Measurements from ENCODE around the gene ZNHIT3. TPM values are rescaled to one million over a fixed set of nuclear protein-coding genes. Genes with fewer than 3 reads are reported as not detected.

ZNHIT3 gene
- total RNA-seq, 1 donor from 2014 or later: 43.9 TPM

GRCh38 chr17:36510636-36511035 is 24.2 kb downstream of the ZNHIT3 start:
- DNase-seq (ENCODE audit: low spot score, unreplicated experiment): no peak
- H3K4me3 Mint-ChIP-seq (ENCODE audit: low read depth): no peak overlapping the region
- no peaks in the 10 kb centered on the region for H3K27me3 Mint-ChIP-seq
- H3K36me3 Mint-ChIP-seq (ENCODE audit: insufficient read depth): peaks cover 3% of the 10 kb centered on the region
- no peak overlapping the region for H3K27ac Mint-ChIP-seq
- TF ChIP-seq CTCF (IDR thresholded peaks at IDR 0.05; ENCODE audit: unreplicated experiment): no peak
- H3K4me1 Mint-ChIP-seq (ENCODE audit: low read depth): no peaks in the 10 kb centered on the region
- no peaks in the 10 kb centered on the region for H3K9me3 Mint-ChIP-seq (ENCODE audit: low read depth)

GRCh38 chr17:36511216-36511615 is 24.7 kb downstream of the ZNHIT3 start:
- no peak for DNase-seq (ENCODE audit: low spot score, unreplicated experiment)
- no peaks in the 10 kb centered on the region for H3K36me3 Mint-ChIP-seq (ENCODE audit: insufficient read depth)
- no peaks in the 10 kb centered on the region for H3K27me3 Mint-ChIP-seq
- TF ChIP-seq CTCF (IDR thresholded peaks at IDR 0.05; ENCODE audit: unreplicated experiment): no peak
- H3K9me3 Mint-ChIP-seq (ENCODE audit: low read depth): no peaks in the 10 kb centered on the region
- H3K4me3 Mint-ChIP-seq (ENCODE audit: low read depth): no peak overlapping the region
- H3K4me1 Mint-ChIP-seq (ENCODE audit: low read depth): no peaks in the 10 kb centered on the region
- no peak overlapping the region for H3K27ac Mint-ChIP-seq

DNA sequence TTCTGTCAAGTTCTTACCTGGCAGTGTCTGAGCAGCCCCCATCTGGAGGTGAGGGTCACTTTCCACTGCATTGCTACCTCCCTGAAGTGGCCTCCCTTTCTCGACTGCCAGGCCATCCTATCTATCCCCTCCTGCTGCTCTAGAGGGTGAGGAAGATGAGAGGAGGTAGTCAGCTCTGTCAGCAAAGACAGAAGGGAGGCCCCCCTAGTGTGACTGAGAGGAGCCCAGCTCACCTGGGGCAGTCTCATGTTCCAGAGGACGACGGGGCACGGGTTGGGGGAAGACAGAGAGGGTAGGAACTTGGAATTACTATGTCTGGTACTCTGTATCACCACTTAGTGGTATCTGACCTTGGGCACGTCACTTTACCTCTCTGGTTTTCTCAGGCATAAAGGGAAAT is 26.2 kb downstream of the ZNHIT3 start:
- TF ChIP-seq CTCF (IDR thresholded peaks at IDR 0.05; ENCODE audit: unreplicated experiment): no peak
- Mint-ChIP-seq H3K4me1 (ENCODE audit: low read depth) (no peaks in the 10 kb centered on the region), H3K27ac (no peak overlapping the region), H3K27me3 (no peaks in the 10 kb centered on the region), H3K9me3 (ENCODE audit: low read depth) (no peaks in the 10 kb centered on the region), H3K36me3 (ENCODE audit: insufficient read depth) (peaks cover 2% of the 10 kb centered on the region), H3K4me3 (ENCODE audit: low read depth) (no peak overlapping the region)
- DNase-seq (ENCODE audit: low spot score, unreplicated experiment): no peak

GRCh38 chr17:36514856-36515255 is 28.4 kb downstream of the ZNHIT3 start:
- no peaks in the 10 kb centered on the region for H3K27me3 Mint-ChIP-seq
- H3K9me3 Mint-ChIP-seq (ENCODE audit: low read depth): no peaks in the 10 kb centered on the region
- H3K4me3 Mint-ChIP-seq (ENCODE audit: low read depth): no peak overlapping the region
- H3K36me3 Mint-ChIP-seq (ENCODE audit: insufficient read depth): peaks cover 2% of the 10 kb centered on the region
- no peak for DNase-seq (ENCODE audit: low spot score, unreplicated experiment)
- no peaks in the 10 kb centered on the region for H3K4me1 Mint-ChIP-seq (ENCODE audit: low read depth)
- H3K27ac Mint-ChIP-seq: no peak overlapping the region
- TF ChIP-seq CTCF (IDR thresholded peaks at IDR 0.05; ENCODE audit: unreplicated experiment): no peak

DNA sequence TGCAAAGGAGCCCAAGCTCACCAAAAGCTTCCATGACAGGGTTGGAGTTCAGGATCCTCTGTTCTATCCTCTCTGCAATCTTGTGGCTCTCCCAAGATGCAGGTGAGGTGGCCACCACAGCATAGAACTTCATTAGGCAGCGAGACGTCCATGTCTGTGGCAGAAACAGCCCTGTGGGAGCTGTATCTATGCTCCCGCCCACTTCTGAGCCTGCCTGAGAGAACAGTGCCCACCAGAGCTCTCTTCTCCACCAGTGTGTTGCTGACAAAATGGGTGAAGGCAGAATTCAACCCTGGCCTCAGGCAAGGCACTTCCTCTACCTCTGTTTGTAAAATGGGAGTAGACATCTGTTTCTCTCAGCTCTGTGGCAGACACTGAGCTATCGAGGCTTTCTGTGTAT is 29.4 kb downstream of the ZNHIT3 start:
- no peak for TF ChIP-seq CTCF (IDR thresholded peaks at IDR 0.05; ENCODE audit: unreplicated experiment)
- no peaks in the 10 kb centered on the region for H3K4me1 Mint-ChIP-seq (ENCODE audit: low read depth)
- DNase-seq (ENCODE audit: low spot score, unreplicated experiment): no peak
- no peaks in the 10 kb centered on the region for H3K27me3 Mint-ChIP-seq
- H3K4me3 Mint-ChIP-seq (ENCODE audit: low read depth): no peak overlapping the region
- no peaks in the 10 kb centered on the region for H3K9me3 Mint-ChIP-seq (ENCODE audit: low read depth)
- H3K36me3 Mint-ChIP-seq (ENCODE audit: insufficient read depth): peaks cover 2% of the 10 kb centered on the region
- H3K27ac Mint-ChIP-seq: no peak overlapping the region

All from progenitor cell of endocrine pancreas (in vitro differentiated cells).